Retina (tissue), 1 donor: ENCODE data around the gene SLC25A39.
A peak's percentile ranks its signal among the peaks of the same experiment; 100 is the strongest.
"Not testable (repeated sequence)": the region's sequence is repeated elsewhere in the genome, so short reads cannot be mapped to it uniquely, and the experiment has no call there.

Experiments used
- DNase-seq: peaks from one replicate; pipeline ENCODE4 v3.0.0-alpha.2; 2016

SLC25A39 gene

DNA sequence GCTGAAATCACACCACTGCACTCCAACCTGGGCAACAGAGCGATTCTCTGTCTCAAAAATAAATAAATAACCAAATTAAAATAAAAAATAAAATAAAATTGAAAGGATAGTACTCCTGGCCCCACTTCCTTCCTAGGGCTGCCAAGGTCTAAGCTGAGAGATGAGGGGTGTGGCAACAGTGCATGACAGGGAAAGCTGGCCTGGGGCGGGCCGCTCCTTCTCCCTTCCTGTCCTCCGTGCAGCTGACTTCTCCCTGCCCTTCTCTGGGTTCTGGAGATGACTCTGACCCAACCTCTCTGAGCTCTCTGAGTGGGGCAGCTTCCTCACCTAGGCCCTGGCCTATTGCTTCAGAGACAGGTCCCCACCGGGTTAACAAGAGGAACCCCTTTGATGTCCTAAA lies 8.7 kb upstream of the SLC25A39 start:
- no peak for DNase-seq

DNA sequence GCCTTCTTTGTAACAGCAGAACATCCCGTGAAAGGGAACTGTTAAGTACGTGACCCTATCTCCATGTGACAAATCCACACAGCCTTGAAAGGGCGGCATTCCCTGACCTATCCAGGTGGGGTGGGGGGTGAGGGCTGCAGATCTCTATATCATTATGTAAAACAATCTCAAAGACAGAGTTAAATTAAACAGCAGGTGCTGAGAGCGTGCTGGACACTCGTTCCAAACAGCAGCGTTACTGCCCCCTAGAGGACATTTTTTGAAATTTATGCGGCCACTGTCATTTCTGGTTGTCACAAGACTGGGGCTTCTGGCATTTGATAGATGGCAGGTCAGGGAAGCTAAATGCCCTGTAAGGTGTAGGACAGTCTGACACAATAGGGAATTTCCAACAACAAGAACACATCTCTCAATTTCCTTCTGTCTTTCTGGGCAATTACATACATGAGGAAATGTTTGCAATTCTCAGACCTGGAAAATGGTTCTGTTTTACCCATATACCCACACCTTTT lies 6.7 kb upstream of the SLC25A39 start:
- DNase-seq: peak; percentile 88

DNA sequence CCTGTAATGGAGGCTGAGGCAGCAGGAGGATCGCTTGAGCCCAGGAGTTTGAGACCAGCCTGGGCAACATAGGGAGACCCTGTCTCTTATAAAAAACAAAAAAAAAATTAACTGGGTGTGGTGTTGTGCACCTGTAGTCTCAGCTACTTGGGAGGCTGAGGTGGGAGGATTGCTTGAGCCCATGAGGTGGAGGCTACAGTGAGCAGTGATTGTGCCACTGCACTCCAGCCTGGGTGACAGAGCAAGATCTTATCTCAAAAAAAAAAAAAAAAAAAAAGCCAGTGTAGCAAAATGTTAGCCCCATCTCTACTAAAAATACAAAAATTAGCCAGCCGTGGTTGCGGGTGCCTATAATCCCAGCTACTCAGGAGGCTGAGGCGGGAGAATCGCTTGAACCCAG lies 5.6 kb upstream of the SLC25A39 start:
- DNase-seq: not testable (repeated sequence)

DNA sequence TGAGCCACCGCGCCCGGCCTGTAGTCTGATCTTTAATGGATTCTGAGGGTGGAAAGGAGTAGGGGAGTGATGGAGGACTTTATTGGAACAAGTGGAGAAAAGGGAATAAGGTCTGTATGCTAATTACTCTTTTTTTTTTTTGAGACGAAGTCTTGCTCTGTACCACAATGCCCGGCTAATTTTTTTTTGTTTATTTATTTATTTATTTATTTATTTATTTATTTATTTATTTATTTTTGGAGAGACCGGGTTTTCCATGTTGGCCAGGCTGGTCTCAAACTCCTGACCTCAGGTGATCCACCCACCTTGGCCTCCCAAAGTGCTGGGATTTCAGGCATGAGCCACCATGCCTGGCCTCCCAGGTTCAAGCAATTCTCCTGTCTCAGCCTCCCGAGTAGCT lies 4.9 kb upstream of the SLC25A39 start:
- DNase-seq: not testable (repeated sequence)

DNA sequence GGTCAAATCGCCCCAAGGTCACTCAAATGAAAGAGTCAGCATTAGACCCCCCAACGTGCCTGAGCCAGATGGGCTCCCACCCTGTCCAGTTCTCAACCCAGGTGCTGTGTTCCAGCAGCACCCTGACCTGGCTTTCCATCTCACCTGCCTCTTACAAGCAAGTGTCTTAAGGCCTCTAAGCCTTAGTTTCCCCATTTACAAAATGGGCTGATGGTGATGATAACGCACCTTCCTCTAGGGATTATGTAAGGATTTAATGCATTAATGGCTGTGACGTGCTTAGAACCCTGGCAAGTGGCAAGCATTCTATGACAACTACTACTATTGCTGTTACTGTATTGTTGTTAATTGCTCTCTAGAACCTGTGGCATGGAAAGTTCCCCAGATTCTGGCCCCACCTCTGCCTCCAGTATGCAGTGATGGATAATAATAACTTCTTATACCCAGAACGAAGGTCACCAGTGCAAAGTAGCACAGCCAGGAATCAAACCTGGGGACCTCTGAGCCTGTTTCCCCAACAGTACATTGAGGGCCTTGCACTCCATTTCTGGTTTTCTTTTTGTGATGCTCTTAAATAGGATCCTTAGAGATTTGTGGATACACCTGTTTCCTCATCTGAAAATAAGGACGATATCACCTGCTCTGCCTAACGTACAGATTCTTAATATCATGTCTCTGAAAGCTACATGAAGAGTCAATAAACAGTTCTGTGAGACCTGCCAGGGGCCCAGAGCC lies 3.3 kb upstream of the SLC25A39 start:
- DNase-seq: no peak

DNA sequence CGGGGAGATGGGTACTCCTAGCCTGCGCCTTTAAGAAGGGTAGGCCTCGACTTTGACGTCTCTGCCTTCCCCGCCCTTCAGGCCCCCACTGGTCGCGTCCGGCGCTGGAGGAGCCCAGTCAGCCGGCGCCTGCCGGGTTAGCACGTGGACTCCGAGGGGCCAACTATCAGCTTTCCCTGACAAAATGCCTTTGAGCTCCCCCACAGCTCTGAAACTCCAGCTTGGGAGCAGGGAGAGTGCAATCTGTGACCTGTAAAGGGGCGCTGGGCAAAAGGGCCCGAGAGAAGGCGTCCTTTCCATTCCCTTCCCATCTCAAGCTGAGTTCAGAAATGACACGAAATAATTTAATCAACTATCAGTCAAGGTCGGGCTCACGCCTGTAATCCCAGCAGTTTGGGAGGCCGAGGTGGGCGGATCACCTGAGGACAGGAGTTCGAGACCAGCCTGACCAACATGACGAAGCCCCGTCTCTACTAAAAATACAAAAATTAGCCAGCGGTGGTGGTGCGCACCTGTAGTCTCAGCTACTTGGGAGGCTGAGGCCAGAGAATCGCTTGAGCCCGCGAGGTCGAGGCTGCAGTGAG lies 2.3 kb upstream of the SLC25A39 start:
- peak; percentile 91 for DNase-seq

DNA sequence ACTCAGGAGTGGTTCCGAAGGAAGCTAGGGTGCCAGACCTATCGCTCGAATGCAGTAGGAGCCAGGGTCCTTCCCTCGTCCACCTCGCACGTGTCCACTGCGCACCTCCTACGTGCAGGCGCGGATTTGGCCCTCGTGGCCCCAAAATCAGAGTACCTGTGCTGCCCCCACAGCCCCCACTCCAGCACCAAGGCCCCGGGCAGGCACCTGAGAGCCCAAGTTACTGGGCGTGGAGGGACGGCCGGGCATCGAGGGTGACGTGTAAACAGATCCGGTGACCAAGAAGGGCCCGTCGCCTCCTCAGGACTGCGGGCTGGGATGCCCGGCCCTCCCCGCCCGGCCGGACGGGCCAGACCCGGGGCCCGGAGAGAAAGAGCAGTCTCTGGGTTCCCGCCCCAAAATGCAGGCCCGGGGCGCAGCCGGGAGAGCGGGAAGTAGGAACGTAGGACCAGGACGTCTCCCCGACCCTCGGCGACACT lies 492 bp downstream of the SLC25A39 start:
- DNase-seq: no peak

DNA sequence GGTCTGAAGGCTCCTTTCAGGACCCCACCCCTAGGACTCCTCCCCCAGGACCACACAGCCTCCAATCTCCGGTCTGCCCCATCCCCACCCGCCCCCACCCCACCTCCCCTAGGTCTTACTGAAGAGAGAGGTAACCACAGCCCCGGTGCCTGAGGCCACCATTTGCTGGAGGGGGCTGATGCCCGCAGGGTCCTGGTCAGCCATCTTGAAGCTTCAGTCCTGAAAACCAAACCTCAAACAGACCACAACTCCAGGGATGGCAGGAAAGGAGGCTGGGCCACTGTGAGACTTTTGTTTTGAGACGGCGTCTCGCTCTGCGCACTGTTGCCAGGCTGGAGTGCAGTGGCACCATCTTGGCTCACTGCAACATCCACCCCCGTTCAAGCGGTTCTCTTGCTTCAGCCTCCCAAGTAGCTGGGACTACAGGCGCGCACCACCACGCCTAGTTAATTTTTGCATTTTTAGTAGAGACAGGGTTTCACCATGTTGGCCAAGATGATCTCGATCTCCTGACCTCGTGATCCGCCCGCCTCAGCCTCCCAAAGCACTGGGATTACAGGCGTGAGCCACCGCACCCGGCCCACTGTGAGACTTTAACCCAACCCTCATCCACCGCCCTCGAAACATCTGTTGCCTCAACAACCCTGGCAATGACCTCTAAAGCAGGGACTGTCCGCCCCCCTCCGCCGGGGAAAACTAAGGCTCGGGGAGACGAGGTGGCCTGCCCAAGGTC lies 1.1 kb downstream of the SLC25A39 start:
- no peak for DNase-seq

DNA sequence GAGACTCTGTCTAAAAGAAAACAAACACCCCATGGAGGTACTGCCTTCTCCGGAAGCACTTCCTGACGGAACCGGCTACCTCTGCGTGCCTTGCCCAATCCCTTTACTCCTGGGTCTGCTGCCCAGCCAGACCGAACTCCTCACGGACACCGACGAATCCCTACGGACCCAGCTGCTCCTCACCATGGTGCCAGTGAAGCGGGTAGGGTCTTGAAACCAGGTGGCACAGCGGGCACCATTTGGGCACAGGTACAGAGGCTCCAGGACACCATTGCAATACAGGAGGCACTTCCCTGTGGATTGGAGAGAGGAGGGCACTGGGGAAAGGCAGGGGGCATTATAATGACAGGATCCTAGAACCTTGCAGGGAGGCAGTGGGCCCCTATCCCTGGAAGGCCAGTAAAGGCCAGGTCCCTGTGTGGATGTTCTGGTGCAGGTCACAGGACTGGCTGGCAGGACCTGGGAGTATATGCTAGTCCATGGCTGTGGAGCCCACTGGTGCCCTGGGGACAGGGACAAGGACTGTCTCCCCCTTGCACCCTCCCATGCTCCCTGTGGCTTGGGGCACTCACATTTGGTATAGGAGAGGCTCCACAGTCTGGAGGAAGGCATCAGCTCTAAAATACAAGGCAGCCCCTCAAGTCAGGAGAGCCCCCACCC lies 2.3 kb downstream of the SLC25A39 start:
- DNase-seq: no peak

DNA sequence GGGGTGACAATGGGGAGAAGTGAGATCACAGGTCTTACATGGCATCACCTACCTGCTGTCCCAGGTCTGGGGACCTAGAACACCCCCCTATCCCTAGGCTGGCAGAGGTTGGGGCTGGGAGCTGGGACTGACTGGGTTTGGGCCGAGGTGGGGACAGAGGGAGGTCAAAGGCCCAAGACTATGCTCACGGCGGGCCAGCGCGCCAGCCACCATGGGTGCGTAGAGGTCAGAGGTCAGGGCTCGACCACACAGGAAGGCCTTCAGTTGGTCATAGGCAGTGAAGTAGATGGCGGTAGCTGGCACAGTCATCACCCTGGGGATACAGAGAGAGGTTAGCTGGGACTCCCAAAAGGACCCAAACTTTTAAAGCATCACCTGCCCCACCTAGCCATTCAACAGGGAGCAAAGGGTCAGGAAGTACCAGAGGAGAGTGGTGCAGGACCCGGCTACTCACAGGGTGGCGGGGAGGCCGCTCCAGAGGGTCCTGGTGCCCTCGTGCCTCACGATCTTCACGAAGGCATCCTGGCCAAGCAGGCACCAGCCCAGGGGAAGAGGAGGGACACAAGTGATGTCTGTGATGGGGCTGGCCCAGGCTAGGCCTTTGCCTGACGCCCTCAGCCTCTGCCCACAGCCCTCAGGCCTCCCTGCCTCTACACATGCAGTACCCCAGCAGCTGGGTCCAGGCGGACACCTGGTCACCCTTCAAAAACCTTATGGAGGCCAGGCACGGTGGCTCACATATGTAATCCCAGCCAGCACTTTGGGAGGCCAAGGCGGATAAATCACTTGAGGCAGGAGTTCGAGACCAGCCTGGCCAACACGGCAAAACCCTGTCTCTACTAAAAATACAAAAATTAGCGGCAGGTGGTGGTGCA lies 3.1 kb downstream of the SLC25A39 start:
- no peak for DNase-seq

DNA sequence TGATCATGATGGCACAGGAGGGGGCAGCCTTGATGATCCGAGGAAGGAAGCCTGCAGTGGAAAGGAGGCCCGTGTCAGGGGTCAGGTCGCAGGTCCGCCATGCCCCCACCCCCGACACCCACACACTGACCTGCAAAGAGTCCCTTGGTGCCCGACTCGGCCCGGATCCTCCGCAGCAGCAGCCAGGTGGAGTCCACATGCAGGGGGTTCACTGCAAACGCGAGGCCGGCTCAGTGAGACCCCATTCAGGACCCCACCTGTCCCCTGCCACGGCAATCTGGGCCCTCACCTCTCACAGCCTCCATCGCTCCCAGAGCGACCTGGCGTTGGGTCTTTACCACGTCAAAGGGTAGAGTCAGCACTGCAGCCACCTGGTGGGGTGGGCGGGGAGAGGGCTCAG lies 4.6 kb downstream of the SLC25A39 start:
- no peak for DNase-seq

DNA sequence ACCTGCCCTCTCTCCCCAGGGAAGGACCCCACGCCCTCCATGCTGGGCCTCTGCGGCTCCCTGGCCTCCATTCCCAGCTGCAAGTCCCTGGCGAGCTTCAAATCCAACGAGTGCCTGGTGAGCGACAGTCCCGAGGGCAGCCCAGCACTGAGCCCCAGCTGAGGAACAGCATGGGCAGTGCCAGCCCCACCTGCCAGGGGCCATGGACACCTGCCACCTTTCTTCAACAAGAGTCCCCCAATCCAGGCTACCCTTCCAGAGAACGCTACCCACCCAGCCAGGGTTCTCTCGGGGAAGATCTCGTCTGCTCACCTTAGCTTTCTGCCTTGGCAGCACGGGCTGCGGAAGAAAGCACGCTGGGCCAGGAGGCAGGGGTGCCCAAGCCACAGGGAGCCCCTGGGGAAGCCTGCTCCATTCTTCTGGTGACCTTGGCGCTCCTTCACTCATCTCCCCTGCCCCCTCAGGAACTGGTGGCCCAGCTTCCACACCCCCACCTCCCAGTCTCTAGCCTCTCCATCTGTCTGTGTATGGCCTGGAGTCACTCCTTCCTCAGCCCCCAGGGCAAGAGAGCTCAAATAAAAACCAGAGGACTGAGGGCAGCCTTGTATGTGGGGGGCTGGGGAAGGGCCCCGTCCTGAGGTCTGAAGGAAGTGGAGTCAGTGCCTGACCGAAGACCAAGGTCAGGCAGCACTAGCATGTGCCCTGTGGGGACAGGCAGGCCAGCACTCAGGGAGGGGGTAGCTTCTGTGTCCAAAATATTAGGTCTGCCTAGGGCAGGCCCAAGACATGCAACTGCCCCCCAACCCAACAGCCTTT lies 6.3 kb downstream of the SLC25A39 start:
- no peak for DNase-seq

DNA sequence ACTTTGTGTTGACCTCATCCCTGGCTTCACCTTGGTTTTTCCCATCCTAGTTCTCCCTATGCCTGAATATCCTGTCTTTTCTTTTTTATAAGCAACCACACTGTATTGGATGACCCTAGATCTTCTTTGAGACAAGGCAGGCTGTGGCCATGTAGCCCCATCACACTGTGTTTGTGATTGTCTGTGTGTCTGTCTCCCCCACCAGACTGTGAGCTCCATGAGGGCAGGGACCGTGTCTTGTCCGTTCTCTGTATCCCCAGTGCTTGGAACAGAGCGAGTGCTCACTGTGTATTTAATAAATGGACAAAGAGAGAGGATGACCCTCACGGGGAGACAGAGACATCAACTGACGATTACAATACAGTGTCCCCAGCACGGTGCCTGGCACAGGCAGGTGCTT lies 7.1 kb downstream of the SLC25A39 start:
- DNase-seq: no peak

DNA sequence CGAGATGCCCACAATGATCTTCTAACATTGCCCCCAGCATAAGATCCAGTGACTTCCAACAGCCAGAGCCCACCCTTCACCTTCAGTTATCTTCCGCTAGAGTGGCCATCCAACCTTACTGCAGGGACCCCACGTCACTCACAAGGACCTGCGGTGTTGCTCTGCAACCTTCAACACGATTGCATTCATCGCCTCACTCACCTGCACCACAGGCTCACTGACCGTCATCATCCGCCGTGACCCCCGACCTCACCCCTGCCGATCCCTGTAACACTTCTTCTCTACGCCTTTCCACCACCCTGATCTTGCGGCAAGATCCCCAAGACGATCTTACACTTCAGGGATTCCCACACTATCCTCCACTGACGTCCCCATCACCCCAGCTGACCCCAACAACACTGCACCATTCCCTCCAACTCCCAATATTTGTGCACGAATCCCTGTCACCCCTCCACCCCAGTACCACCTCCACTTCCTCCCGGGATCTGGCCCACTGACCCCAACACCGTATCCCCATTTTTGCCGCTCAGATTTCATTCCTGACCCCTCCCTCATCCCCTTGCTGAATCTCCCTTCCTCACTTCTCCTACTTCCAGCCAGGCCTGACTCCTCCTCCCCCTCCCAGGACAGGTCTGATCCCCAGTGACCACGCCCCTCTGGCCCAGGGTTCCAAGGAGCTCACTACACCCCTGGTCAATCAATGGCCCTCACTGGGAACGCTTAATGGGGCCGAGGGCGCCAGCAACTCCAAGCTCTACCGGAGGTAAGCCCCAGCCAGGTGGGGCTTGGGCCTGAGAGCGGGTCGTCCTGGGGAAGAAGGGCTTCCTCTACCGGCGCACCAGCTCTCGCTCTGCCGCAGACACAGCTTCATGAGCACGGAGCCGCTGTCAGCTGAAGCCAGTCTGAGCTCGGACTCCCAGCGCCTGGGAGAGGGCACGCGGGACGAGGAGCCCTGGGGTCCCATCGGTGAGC lies 8.6 kb downstream of the SLC25A39 start:
- no peak for DNase-seq

DNA sequence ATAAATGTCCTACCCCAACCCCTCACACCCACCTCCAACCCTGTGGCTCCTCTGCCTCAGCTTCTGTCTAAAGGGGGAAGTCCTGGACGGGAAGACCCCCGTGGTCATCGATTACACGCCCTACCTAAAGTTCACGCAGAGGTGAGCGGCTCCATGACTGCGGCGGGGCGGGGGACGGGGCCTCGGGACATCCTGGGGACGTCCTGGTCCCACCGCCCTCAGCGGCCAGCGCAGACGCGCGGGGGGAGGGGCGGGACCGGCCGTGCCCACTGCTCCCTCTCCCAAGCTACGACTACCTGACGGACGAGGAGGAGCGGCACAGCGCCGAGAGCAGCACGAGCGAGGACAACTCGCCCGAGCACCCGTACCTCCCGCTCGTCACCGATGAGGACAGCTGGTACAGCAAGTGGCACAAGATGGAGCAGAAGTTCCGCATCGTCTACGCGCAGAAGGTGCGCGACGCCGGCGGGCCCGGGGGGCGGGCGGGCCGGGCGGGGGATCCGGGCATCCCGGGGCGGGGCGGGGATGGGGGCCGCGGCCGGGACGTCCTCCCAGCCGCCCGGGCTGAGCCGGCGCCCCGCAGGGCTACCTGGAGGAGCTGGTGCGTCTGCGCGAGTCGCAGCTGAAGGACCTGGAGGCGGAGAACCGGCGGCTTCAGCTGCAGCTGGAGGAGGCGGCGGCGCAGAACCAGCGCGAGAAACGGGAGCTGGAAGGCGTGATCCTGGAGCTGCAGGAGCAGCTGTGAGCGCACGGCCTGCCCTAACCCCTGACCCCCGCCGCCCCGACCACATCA lies 9.6 kb downstream of the SLC25A39 start:
- no peak for DNase-seq

DNA sequence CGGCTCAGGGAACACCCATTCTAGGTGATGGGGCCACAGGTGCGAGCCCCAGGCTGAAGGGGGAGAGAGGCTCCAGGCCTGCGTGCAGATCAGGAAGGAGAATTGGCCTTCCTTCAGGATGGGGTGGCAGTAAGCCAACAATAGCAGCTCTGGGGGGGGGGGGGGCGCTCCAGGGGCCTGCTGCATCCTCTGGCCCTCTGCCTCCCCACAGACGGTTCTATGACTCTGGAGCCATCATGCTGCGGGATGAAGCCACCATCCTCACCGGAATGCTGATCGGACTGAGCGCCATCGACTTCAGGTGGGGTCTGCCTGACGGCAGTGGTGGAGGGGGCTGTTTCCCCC lies 10.1 kb downstream of the SLC25A39 start:
- DNase-seq: no peak

DNA sequence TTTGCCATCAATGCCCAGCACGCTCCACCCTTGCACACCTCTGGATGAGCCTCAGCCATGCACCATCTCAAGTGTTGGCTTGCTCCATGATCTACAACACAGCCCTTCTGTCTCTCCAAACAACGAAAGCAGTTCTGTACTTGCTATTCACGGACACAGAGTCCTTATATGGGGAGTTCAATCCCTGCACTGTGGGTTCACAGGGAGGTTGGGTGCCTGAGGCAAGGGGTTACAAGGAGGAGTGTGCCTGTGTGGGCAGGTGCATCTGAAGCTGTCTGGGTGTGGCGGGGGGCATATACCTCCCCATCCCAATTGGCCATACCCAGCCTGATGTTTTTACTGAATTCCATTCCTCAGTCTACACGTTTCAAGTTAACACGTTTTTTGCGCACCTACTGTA lies 10.6 kb downstream of the SLC25A39 start:
- no peak for DNase-seq

DNA sequence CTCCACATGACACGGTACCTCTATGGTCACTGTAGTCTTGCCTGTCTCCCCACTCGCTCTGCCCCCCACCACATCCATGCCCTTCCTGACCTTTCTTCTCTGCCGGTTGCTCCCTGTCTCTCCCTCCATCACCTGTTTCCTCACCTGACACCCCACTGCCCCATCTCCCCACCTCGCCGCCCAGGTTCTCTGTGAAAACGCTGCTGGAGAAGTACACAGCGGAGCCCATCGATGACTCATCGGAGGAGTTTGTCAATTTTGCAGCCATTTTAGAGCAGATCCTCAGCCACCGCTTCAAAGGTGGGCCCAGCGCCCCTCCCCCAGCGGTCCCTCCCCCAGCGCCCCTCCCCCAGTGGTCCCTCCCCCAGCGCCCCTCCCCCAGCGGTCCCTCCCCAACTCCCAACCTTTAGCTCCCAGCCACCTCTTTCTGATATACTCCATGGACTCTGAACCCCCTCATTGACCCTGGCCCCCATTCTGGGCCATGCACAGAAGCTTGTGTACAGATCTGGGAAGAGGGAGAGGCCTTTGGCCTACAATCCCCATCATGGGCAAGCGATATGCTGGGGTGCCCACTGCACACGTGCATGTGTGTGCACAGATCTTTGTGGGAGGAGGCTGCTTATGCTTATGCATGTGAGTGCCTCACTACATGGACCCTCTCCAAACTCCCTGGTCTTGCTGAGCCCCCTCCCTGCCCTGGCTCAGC lies 12.1 kb downstream of the SLC25A39 start:
- no peak for DNase-seq
